Right atrium auricular region (tissue), 2 donors: ENCODE results near the gene GADD45GIP1. TPM values are rescaled to one million over a fixed set of nuclear protein-coding genes. Genes with fewer than 3 reads are reported as not detected.

Source experiments
- DNase-seq: peaks from one replicate; pipeline ENCODE4 v3.0.0-alpha.2; 2019; ENCODE audit warnings: low spot score
- H3K27ac ChIP-seq, 2 donors: fragments of 200-600 bp; sonication (generic); 1 replicate in 1 of 2; 2 replicates in 1 of 2; pipeline ENCODE4 v1.5.1; 2016 to 2019
- H3K27me3 ChIP-seq, 2 donors: fragments of 200-600 bp; sonication (generic); one replicate each; pipeline versions ENCODE4 v1.5.1 to v1.6.0; 2017 to 2019
- H3K36me3 ChIP-seq: fragments of 200-600 bp; sonication (generic); one replicate; pipeline ENCODE4 v1.5.1; 2016
- H3K4me1 ChIP-seq, 2 donors: fragments of 200-600 bp; sonication (generic); one replicate each; pipeline versions ENCODE4 v1.5.1 to v1.6.0; 2017 to 2019
- H3K4me3 ChIP-seq, 2 donors: fragments of 200-600 bp; sonication (generic); 1 replicate in 1 of 2; 2 replicates in 1 of 2; pipeline ENCODE4 v1.5.1; 2017 to 2019; ENCODE audit warnings: mild to moderate bottlenecking in 1 of 2, moderate library complexity in 1 of 2
- H3K9me3 ChIP-seq, 2 donors: fragments of 200-600 bp; sonication (generic); one replicate each; pipeline ENCODE4 v1.5.1; 2019
- total RNA-seq, 2 donors: library from RNA; depleted of rRNA; stranded (reverse); fragments of >200 nt; gene quantifications; one replicate each; pipeline ENCODE4 v1.1.0, GENCODE V29; 2016
- TF ChIP-seq, protein P1 (sequence below), 2 donors: fragments of 200-600 bp; sonication (generic); IDR thresholded peaks; one replicate each; pipeline ENCODE4 v1.5.1; 2019; ENCODE audit warnings: antibody characterized with exemption in 2 of 2

Gene GADD45GIP1
- total RNA-seq, 2 donors from 2014 or later = 48.5 to 58.7 TPM

DNA sequence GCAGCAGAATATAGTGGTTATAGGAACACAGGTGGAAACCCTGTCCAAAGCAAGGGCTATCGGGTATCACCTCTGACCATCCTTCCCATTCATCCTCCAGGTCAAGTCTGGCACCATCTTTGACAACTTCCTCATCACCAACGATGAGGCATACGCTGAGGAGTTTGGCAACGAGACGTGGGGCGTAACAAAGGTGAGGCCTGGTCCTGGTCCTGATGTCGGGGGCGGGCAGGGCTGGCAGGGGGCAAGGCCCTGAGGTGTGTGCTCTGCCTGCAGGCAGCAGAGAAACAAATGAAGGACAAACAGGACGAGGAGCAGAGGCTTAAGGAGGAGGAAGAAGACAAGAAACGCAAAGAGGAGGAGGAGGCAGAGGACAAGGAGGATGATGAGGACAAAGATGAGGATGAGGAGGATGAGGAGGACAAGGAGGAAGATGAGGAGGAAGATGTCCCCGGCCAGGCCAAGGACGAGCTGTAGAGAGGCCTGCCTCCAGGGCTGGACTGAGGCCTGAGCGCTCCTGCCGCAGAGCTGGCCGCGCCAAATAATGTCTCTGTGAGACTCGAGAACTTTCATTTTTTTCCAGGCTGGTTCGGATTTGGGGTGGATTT is 13.5 kb downstream of the GADD45GIP1 start:
- Histone ChIP-seq H3K27ac (no peak overlapping the region), H3K27me3 (no peaks in the 10 kb centered on the region), H3K36me3 (peaks cover 66% of the 10 kb centered on the region), H3K9me3 (no peaks in the 10 kb centered on the region), H3K4me1 (peaks cover 0 to 64% of the 10 kb centered on the region in 2 donors), H3K4me3 (no peak overlapping the region)
- TF ChIP-seq, protein P1, sequence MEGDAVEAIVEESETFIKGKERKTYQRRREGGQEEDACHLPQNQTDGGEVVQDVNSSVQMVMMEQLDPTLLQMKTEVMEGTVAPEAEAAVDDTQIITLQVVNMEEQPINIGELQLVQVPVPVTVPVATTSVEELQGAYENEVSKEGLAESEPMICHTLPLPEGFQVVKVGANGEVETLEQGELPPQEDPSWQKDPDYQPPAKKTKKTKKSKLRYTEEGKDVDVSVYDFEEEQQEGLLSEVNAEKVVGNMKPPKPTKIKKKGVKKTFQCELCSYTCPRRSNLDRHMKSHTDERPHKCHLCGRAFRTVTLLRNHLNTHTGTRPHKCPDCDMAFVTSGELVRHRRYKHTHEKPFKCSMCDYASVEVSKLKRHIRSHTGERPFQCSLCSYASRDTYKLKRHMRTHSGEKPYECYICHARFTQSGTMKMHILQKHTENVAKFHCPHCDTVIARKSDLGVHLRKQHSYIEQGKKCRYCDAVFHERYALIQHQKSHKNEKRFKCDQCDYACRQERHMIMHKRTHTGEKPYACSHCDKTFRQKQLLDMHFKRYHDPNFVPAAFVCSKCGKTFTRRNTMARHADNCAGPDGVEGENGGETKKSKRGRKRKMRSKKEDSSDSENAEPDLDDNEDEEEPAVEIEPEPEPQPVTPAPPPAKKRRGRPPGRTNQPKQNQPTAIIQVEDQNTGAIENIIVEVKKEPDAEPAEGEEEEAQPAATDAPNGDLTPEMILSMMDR (IDR thresholded peaks at IDR 0.05) = no peak
- DNase-seq = no peak

DNA sequence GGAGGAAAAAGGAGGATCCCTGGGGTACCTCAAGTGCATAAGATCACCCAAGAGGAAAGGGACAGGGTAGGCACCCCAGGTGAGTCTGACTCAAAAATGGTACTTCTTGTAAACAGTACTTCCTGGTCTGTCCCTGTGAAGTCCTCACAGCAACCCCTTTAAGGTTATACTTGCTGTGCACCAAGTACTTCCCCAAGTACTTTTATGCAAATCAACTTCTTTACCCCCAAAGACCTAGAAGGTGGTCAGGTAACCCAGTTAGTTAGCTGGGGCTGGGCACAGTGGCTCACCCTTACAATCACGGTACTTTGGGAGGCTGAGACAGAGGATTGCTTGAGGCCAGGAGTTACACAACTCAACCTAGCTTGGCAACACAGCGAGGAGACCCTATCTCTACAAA is 16.1 kb downstream of the GADD45GIP1 start:
- H3K36me3 ChIP-seq = peaks cover 56% of the 10 kb centered on the region
- DNase-seq = no peak
- H3K27me3 ChIP-seq = no peaks in the 10 kb centered on the region
- H3K4me3 ChIP-seq = peak overlapping the region in 1 of 2 donors; percentile 99
- TF ChIP-seq, protein P1 (IDR thresholded peaks at IDR 0.05) = no peak
- H3K27ac ChIP-seq = no peak overlapping the region
- peaks cover 0 to 56% of the 10 kb centered on the region in 2 donors for H3K4me1 ChIP-seq
- no peaks in the 10 kb centered on the region for H3K9me3 ChIP-seq

DNA sequence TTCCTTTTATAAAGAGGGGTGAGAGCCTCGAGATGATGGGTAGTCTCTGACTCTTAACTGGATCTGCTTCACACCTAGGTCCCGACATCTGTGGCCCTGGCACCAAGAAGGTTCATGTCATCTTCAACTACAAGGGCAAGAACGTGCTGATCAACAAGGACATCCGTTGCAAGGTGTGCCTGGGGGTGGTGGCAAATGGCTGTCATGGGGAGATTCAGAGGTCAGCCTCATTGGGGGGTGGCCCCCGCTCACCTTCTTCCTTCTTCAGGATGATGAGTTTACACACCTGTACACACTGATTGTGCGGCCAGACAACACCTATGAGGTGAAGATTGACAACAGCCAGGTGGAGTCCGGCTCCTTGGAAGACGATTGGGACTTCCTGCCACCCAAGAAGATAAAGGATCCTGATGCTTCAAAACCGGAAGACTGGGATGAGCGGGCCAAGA is 17.0 kb downstream of the GADD45GIP1 start:
- Histone ChIP-seq H3K4me3 (peak overlapping the region; percentile 99), H3K4me1 (peaks cover 0 to 52% of the 10 kb centered on the region in 2 donors), H3K36me3 (peaks cover 53% of the 10 kb centered on the region), H3K27ac (peak overlapping the region; percentile 95 to 96), H3K9me3 (no peaks in the 10 kb centered on the region), H3K27me3 (no peaks in the 10 kb centered on the region)
- DNase-seq = no peak
- TF ChIP-seq, protein P1 (IDR thresholded peaks at IDR 0.05) = no peak

DNA sequence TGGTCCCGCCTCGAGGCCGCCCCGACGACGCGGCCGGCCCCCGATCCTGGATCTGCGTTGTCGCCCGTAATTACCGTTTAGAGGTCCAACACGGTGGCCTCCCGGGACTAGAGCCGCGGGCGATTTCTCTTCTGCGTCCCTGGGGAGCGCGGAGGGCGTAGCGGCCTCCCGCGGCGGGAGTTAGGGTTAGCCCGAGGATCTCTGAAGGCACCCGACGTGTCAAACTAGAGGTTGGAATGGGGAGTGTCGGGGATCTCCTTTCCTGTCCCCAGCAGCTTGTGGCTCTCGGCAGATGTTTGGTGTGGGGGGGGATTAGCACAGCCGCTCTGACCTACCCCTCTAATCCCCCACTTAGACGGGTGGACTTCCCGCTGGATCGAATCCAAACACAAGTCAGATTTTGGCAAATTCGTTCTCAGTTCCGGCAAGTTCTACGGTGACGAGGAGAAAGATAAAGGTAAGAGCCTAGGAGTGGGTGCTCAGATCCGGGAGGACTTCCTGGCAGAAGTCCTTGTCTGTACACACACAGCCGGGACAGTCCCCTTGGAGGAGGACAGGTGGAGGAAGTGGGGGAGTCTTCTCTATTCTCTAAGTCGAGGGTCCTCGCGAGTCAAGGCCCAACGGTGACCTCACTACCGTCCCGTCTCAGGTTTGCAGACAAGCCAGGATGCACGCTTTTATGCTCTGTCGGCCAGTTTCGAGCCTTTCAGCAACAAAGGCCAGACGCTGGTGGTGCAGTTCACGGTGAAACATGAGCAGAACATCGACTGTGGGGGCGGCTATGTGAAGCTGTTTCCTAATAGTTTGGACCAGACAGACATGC is 18.0 kb downstream of the GADD45GIP1 start:
- DNase-seq = no peak
- Histone ChIP-seq H3K4me1 (peaks cover 2 to 43% of the 10 kb centered on the region in 2 donors), H3K9me3 (no peaks in the 10 kb centered on the region), H3K27ac (peak overlapping the region; percentile 95 to 96), H3K36me3 (peaks cover 43% of the 10 kb centered on the region), H3K27me3 (no peaks in the 10 kb centered on the region), H3K4me3 (peak overlapping the region; percentile 99)
- TF ChIP-seq, protein P1 (IDR thresholded peaks at IDR 0.05) = peak in 1 of 2 donors; percentile 27

DNA sequence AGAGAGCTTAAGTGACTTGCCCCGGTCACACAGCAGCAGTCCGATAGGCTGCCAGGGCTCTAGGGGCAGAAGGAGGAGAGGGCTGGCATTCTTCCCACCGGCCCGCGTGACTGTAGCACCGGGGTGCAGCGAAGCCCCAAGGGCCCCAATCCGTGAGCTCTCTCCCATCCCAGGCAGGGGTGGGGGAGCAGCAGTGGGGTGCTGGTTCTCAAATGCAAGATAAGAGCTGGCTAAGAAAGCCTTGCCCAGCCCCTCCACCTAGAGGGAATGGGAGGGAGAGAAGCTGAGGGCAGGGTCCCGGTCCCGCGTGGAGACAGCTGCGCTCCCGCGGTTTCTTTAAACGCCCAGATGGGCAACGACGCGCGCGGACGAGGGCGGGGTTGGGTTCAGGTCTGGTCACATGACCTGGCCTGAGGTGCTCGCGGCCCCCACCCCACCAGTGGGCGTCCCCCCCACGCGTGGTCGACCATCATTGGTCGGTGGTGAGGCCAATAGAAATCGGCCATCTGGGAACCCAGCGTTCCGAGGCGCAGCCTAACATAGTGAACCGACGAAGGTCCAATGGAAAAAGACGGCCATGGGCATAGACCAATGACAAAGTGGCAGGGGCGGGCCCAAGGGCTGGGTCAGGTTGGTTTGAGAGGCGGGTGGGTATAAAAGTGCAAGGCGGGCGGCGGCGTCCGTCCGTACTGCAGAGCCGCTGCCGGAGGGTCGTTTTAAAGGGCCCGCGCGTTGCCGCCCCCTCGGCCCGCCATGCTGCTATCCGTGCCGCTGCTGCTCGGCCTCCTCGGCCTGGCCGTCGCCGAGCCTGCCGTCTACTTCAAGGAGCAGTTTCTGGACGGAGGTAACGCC is 18.9 kb downstream of the GADD45GIP1 start, which contains the start of gene CALR:
TSS of gene CALR (plus strand) at position 683 of the 852 bp plus-strand sequence. CDS start at position 754, 71 bp downstream.
- peak within 1 kb of the TSS; percentile 99 for H3K4me3 ChIP-seq
- peaks cover 3 to 35% of the 10 kb centered on the region in 2 donors for H3K4me1 ChIP-seq
- H3K36me3 ChIP-seq = peaks cover 35% of the 10 kb centered on the region
- H3K27ac ChIP-seq = peak within 1 kb of the TSS; percentile 95 to 96
- no peaks in the 10 kb centered on the region for H3K27me3 ChIP-seq
- TF ChIP-seq, protein P1 (IDR thresholded peaks at IDR 0.05) = no peak
- DNase-seq = peak; percentile 100
- no peaks in the 10 kb centered on the region for H3K9me3 ChIP-seq
